ENCODE data around the gene YTHDF1.

Gene YTHDF1

DNA sequence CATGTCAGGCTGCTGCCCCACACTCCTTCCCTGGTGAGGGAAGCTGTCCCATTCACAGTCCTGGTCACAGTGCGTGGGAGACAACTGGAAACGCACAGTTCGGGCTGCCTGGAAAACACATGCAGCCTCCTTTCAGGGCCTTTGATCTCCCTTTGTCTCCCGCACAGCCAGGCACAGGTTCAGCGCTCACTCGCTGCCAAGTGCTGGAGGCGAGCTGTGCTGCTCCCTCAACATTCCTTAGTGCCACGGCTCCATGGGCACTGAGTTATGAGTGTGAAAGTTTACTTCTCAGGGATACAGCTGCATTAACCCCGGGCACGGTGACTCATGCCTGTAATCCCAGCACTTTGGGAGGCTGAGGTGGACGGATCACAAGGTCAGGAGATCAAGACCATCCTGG is 9.1 kb downstream of the YTHDF1 start:
- DNase-seq = no peak

GRCh38 chr20:63205896-63206295 is 10.0 kb downstream of the YTHDF1 start:
- no peak for DNase-seq

GRCh38 chr20:63204362-63204761 is 11.6 kb downstream of the YTHDF1 start:
- no peak for DNase-seq

GRCh38 chr20:63202811-63203526 is 13.0 kb downstream of the YTHDF1 start:
- no peak for DNase-seq

- no peak for DNase-seq
These were observed 13.9 kb downstream of the YTHDF1 start for GRCh38 chr20:63202021-63202420.

DNA sequence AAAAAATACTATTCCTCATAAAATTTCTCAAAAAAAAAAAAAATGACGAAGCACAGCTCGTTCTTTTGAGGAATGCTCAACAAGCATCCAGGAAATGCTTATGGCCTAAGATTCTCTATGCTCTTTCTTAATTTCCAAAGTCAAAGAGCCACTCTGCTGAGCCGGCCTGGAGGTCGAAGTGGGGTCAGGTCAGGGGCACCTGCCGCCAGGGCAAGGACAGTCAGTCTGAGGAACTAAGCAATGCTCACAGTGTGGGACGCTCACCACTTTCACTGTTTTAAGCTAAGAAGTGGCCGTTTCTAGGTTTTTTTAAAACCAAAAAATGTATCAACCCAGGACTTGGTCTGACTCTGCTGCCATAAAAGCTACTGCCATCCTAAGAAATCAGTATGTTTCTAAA is 17.3 kb downstream of the YTHDF1 start:
- DNase-seq = no peak

DNA sequence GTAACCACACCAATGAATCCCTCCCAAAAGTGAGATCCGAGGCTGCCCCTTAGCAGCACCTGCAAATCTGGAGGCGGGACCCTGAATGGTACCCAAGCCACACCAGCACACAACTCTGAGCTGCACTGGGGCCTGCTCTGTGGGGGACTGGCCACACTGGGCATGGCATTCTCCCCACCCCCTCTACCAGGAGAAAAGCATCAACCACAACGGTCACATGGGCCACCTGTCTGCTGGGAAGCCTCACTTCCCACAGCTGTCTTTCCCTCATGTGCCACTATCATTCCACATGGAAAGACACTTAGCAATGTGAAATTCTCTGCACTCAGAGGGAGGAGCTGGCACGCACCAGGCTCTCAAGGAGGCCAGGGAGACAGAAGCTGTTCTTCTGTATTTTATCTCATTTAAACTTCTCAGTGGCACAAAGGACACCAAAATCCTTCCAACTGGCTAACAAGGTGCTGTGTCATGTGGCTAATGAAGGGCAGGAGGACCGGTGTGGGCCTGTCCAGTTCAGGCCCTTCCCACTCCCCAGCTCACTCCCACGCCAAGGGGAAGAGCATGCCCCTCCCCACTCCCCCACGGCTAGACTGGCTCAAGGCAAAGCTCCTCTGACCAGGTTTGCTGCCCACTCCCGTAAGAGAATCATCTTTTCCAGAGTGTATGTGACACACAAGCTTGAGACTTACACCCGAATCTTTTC is 19.0 kb downstream of the YTHDF1 start:
- no peak for DNase-seq

- no peak for DNase-seq
These were observed 21.1 kb downstream of the YTHDF1 start for GRCh38 chr20:63194797-63195173.

GRCh38 chr20:63194007-63194796 is 21.7 kb downstream of the YTHDF1 start:
- no peak for DNase-seq

DNA sequence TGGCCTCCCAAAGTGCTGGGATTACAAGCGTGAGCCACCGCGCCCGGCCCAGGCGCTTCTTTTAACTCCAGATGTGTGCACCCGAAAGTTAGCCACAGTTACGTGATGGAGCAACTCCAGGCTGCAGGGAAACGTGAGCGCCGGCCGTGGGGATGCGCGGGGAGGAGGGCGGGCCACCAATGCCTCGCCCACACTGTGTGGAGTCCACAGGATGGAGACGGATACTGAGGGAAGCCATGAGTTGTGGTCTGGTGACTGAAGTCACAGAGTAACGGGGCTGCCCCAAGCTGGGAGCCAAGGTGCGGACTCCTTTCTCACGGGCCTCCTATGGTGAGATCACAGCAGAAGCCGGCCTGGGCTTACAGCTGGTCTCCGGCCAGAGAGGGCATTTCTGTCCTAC is 23.2 kb downstream of the YTHDF1 start:
- DNase-seq = no peak

- peak; percentile 83 for DNase-seq
These were observed 24.5 kb downstream of the YTHDF1 start for GRCh38 chr20:63191400-63191799.

- DNase-seq = no peak
These were observed 25.1 kb downstream of the YTHDF1 start for GRCh38 chr20:63190828-63191227.

DNA sequence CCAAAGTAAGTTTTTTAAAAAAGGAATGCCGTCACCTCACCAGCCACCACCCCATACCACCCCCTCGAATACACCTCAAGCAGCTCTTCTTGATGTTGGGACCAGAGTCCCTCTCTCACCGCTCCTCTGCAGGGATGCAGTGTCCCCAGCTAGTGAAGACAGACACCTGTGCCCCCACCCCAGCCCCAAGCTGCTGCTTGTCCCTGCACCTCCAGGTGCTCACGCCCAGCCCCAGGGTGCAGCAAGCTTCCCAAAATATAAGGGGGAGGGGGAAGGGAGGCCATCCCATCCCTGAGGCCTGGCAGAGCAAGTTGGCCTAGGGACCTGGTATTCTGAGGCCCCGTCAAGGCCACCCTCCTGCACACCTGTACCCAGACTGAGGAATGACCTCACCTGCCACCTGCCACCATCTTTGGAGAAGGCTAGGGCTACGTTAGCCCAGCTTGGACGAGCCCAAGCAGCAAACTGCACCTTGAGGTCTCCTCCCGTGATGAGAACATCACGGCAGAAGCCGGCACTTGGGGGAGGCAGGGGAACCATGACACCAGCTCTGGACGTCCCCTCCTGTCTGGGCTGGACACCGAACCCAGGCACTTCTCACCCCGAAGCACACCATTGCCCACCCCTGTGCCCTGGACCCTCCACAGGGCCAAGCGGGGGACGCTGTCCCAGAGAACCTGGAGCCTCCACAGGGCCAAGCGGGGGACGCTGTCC is 25.9 kb downstream of the YTHDF1 start:
- no peak for DNase-seq

DNA sequence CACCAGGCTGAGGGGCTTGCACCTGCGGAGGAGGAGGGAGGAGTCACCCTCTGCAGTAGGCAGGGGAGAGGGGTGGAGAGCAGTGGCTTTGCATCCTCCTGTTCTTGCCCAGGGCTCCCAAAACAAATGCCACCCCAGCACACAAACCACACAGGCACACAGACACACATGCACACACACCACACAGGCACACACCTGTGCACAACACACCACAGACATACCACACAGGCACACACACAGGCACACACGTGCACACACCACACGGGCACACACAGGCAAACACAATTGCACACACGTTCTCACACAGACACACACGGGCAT is 26.6 kb downstream of the YTHDF1 start:
- DNase-seq = no peak

GRCh38 chr20:63188641-63189321 is 27.1 kb downstream of the YTHDF1 start:
- DNase-seq = no peak

GRCh38 chr20:63188159-63188442 is 27.8 kb downstream of the YTHDF1 start:
- DNase-seq = no peak

GRCh38 chr20:63187338-63188158 is 28.4 kb downstream of the YTHDF1 start:
- DNase-seq = no peak

GRCh38 chr20:63186528-63187316 is 29.2 kb downstream of the YTHDF1 start:
- DNase-seq = no peak

- no peak for DNase-seq
These were observed 29.8 kb downstream of the YTHDF1 start for GRCh38 chr20:63186084-63186483.

DNA sequence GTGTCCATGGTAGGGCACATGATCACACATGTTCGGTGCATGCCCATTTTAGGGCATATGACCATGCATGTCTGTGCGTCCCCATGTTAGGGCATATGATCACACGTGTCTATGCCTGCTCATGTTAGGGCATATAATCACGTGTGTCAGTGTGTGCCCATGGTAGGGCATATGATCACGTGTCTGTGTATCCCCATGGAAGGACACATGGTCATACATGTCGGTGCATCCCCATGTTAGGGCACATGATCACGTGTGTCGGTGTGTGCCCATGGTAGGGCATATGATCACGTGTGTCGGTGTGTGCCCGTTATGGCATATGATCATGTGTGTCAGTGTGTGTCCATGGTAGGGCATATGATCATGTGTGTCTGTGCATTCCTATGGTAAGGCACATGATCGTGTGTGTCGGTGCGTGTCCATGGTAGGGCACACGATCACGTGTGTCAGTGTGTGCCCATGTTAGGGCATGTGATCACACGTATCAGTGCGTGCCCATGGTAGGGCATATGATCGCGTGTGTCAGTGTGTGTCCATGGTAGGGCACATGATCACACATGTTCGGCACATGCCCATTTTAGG is 30.6 kb downstream of the YTHDF1 start:
- DNase-seq = no peak
